Skin epidermis (tissue), 12 donors: ENCODE measurements around the gene MYO7A.

ENCODE experiments used
- H3K27ac ChIP-seq, 21 experiments: fragments of 200-600 bp; sonication (generic) in 11 of 21; one replicate each; pipeline ENCODE4 v1.5.0; 2020; ENCODE audit warnings: mild to moderate bottlenecking in 3 of 21, inconsistent platforms in 2 of 21, moderate library complexity in 2 of 21
- H3K4me3 ChIP-seq, 7 experiments: fragments of 200-600 bp; sonication (generic) in 2 of 7; one replicate each; pipeline ENCODE4 v1.5.0; 2020; ENCODE audit warnings: inconsistent platforms in 2 of 7, mild to moderate bottlenecking in 2 of 7, moderate library complexity in 1 of 7

MYO7A gene

GRCh38 chr11:77155082-77155475, 27.0 kb downstream of the MYO7A start:
- Histone ChIP-seq H3K27ac (peak overlapping the region in 3 of 21 experiments; percentile 11 to 73 (median 40)), H3K4me3 (no peak overlapping the region)

- no peak overlapping the region for H3K4me3 ChIP-seq
- peak overlapping the region in 3 of 21 experiments; percentile 11 to 73 (median 40) for H3K27ac ChIP-seq
Measured at GRCh38 chr11:77155556-77156130, 27.6 kb downstream of the MYO7A start.

GRCh38 chr11:77156396-77157195, 28.6 kb downstream of the MYO7A start:
- H3K4me3 ChIP-seq = no peak overlapping the region
- no peak overlapping the region for H3K27ac ChIP-seq

GRCh38 chr11:77158041-77158695, 30.1 kb downstream of the MYO7A start:
- Histone ChIP-seq H3K27ac (no peak overlapping the region), H3K4me3 (no peak overlapping the region)

- Histone ChIP-seq H3K4me3 (no peak overlapping the region), H3K27ac (no peak overlapping the region)
Measured at GRCh38 chr11:77159219-77159936, 31.3 kb downstream of the MYO7A start.

- Histone ChIP-seq H3K4me3 (no peak overlapping the region), H3K27ac (no peak overlapping the region)
Measured at GRCh38 chr11:77159937-77160495, 32.0 kb downstream of the MYO7A start.

GRCh38 chr11:77163271-77163670, 35.2 kb downstream of the MYO7A start:
- H3K27ac ChIP-seq = no peak overlapping the region

GRCh38 chr11:77165066-77165465, 37.0 kb downstream of the MYO7A start:
- H3K4me3 ChIP-seq = no peak overlapping the region

More at GRCh38 chr11:77163271-77163670, 35.2 kb downstream of the MYO7A start:
- H3K4me3 ChIP-seq = no peak overlapping the region

GRCh38 chr11:77166021-77166420, 38.0 kb downstream of the MYO7A start:
- Histone ChIP-seq H3K27ac (no peak overlapping the region), H3K4me3 (no peak overlapping the region)

More at GRCh38 chr11:77165066-77165465, 37.0 kb downstream of the MYO7A start:
- no peak overlapping the region for H3K27ac ChIP-seq

GRCh38 chr11:77167111-77167626, 39.1 kb downstream of the MYO7A start:
- H3K27ac ChIP-seq = no peak overlapping the region
- H3K4me3 ChIP-seq = no peak overlapping the region

GRCh38 chr11:77167791-77168190, 39.7 kb downstream of the MYO7A start:
- H3K27ac ChIP-seq = no peak overlapping the region
- H3K4me3 ChIP-seq = no peak overlapping the region

GRCh38 chr11:77170107-77170506, 42.1 kb downstream of the MYO7A start:
- Histone ChIP-seq H3K27ac (no peak overlapping the region), H3K4me3 (no peak overlapping the region)

GRCh38 chr11:77171254-77171653, 43.2 kb downstream of the MYO7A start:
- Histone ChIP-seq H3K27ac (no peak overlapping the region), H3K4me3 (no peak overlapping the region)

GRCh38 chr11:77171885-77172665, 44.0 kb downstream of the MYO7A start:
- Histone ChIP-seq H3K27ac (no peak overlapping the region), H3K4me3 (no peak overlapping the region)

GRCh38 chr11:77172666-77172982, 44.6 kb downstream of the MYO7A start:
- Histone ChIP-seq H3K4me3 (no peak overlapping the region), H3K27ac (no peak overlapping the region)

- H3K27ac ChIP-seq = no peak overlapping the region
Measured at GRCh38 chr11:77173494-77173893, 45.4 kb downstream of the MYO7A start.

GRCh38 chr11:77174559-77174958, 46.5 kb downstream of the MYO7A start:
- H3K4me3 ChIP-seq = no peak overlapping the region
- no peak overlapping the region for H3K27ac ChIP-seq

More at GRCh38 chr11:77173494-77173893, 45.4 kb downstream of the MYO7A start:
- no peak overlapping the region for H3K4me3 ChIP-seq

- H3K27ac ChIP-seq = peak overlapping the region in 8 of 21 experiments; percentile 4 to 50 (median 20)
- H3K4me3 ChIP-seq = no peak overlapping the region
Measured at GRCh38 chr11:77175021-77175842, 47.2 kb downstream of the MYO7A start.
